K562 (cell line): ENCODE measurements around the gene BROX.

Experiments used
- BRCA1 ChIP-seq, 2 experiments: fragments of 450-650 bp in 1 of 2; sonication (generic) in 1 of 2; formaldehyde crosslinking in 1 of 2; IDR thresholded peaks; 2 replicates each; pipeline versions ENCODE4 v1.5.0 to v1.6.1; 2017 to 2020; ENCODE audit warnings: mild to moderate bottlenecking in 1 of 2, missing genetic modification reagents in 1 of 2
- CBX5 ChIP-seq: IDR thresholded peaks from 2 replicates; pipeline ENCODE4 v1.6.1; 2014; ENCODE audit warnings: low read depth, borderline replicate concordance
- CTCF ChIP-seq, 3 experiments: IDR thresholded peaks in 2 of 3; conservative IDR thresholded peaks in 1 of 3; 2 replicates each; pipeline ENCODE4 v1.5.1; 2011 to 2012; ENCODE audit warnings: low read length in 3 of 3, mild to moderate bottlenecking in 3 of 3, control low read depth in 2 of 3, improper control_type of control experiment in 1 of 3, inconsistent platforms in 1 of 3, low read depth in 1 of 3, mixed read lengths in 1 of 3, moderate library complexity in 1 of 3; ENCODE audit not compliant: insufficient read depth in 2 of 3
- DDX20 ChIP-seq: fragments of 450-650 bp; IDR thresholded peaks from 2 replicates; pipeline ENCODE4 v1.6.1; 2016; ENCODE audit warnings: missing genetic modification characterization, low read depth, mild to moderate bottlenecking, missing compliant biosample characterization, moderate library complexity
- KAT8 ChIP-seq: fragments of 450-650 bp; IDR thresholded peaks from 2 replicates; pipeline ENCODE4 v1.6.1; 2016; ENCODE audit warnings: low read depth, mild to moderate bottlenecking
- NFYB ChIP-seq: IDR thresholded peaks from 2 replicates; pipeline ENCODE4 v1.6.1; 2011; ENCODE audit warnings: mild to moderate bottlenecking, moderate library complexity; ENCODE audit not compliant: insufficient read length; ENCODE audit errors: extremely low read depth
- REST ChIP-seq, 2 experiments: fragments of 450-650 bp; formaldehyde crosslinking in 1 of 2; IDR thresholded peaks; 2 replicates each; pipeline versions ENCODE4 v1.4.0 to v1.6.1; 2014 to 2020; ENCODE audit warnings: mild to moderate bottlenecking in 2 of 2, borderline replicate concordance in 1 of 2, low read depth in 1 of 2
- SP1 ChIP-seq: sonication (generic); formaldehyde crosslinking; IDR thresholded peaks from 2 replicates; pipeline ENCODE4 v1.8.1; 2022; ENCODE audit warnings: mild to moderate bottlenecking, missing genetic modification reagents
- ZNF444 ChIP-seq: fragments of 250-450 bp; sonication (Bioruptor Pico); IDR thresholded peaks from 2 replicates; pipeline ENCODE4 v1.4.0; 2020; ENCODE audit warnings: mild to moderate bottlenecking, moderate library complexity
- ZSCAN29 ChIP-seq: fragments of 450-650 bp; IDR thresholded peaks from 2 replicates; pipeline ENCODE4 v1.6.1; 2017

- no peak for TF ChIP-seq ZSCAN29
- no peak for TF ChIP-seq REST (IDR thresholded peaks at IDR 0.05; ENCODE audit: borderline replicate concordance)
- no peak for TF ChIP-seq REST (CRISPR knock-in tag; IDR thresholded peaks at IDR 0.05; ENCODE audit: low read depth)
- no peak for TF ChIP-seq CTCF (IDR thresholded peaks at IDR 0.05 in 2 of 3, conservative IDR thresholded peaks at IDR 0.05 in 1 of 3; ENCODE audit: insufficient read depth in 2 of 3, low read depth in 1 of 3, low read length in 3 of 3)
- TF ChIP-seq CBX5, result no peak
- no peak for TF ChIP-seq NFYB
- TF ChIP-seq BRCA1 (IDR thresholded peaks at IDR 0.05), result no peak
- no peak for TF ChIP-seq BRCA1 (CRISPR knock-in tag; IDR thresholded peaks at IDR 0.05)
- TF ChIP-seq KAT8, result no peak
- no peak for TF ChIP-seq DDX20
- TF ChIP-seq SP1 (CRISPR knock-in tag), result no peak
- TF ChIP-seq ZNF444 (CRISPR knock-in tag), result no peak
These were observed 20.1 kb downstream of the BROX start for GRCh38 chr1:222732216-222733159.
